Measurements from ENCODE around the gene SRGAP3. TPM values are rescaled to one million over a fixed set of nuclear protein-coding genes. Genes with fewer than 3 reads are reported as not detected.

SRGAP3 gene
- total and polyA plus RNA-seq, 3 donors from 2014 or later = 16.5 to 65.9 (median 58.5) TPM

- H3K36me3 ChIP-seq (ENCODE audit: low read depth, missing control alignments) = no peaks in the 10 kb centered on the region
- intact Hi-C loops (cut with DNase I; ENCODE audit: low total_unique reads) = no loop called here
- 69 to 84% methylated on average over 6 of the region's 6 CpGs for WGBS, 2 donors
These were observed 22.5 kb upstream of the SRGAP3 start for GRCh38 chr3:9271903-9272302.

DNA sequence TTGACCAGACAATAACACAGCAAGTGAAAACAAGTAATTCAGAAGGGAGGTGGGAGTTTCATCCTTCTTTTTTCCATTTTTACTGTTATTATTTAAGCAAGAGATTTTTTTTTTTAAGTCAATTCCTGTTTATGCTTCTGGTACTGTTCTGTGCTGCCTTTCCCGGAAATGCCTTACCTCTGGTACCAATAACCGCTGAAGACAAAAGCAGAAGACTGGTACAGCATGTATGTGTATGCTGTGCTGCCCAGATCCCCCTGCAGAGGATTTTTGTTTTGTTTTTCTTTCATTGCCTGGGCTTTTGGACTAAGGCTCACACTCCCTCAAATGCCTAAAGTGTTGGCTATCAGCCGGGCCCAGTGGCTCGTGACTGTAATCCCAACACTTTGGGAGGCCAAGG is 21.3 kb upstream of the SRGAP3 start:
- TF ChIP-seq, protein P1, sequence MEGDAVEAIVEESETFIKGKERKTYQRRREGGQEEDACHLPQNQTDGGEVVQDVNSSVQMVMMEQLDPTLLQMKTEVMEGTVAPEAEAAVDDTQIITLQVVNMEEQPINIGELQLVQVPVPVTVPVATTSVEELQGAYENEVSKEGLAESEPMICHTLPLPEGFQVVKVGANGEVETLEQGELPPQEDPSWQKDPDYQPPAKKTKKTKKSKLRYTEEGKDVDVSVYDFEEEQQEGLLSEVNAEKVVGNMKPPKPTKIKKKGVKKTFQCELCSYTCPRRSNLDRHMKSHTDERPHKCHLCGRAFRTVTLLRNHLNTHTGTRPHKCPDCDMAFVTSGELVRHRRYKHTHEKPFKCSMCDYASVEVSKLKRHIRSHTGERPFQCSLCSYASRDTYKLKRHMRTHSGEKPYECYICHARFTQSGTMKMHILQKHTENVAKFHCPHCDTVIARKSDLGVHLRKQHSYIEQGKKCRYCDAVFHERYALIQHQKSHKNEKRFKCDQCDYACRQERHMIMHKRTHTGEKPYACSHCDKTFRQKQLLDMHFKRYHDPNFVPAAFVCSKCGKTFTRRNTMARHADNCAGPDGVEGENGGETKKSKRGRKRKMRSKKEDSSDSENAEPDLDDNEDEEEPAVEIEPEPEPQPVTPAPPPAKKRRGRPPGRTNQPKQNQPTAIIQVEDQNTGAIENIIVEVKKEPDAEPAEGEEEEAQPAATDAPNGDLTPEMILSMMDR (IDR thresholded peaks at IDR 0.05) = no peak
- no peak for TF ChIP-seq POLR2A (IDR thresholded peaks at IDR 0.05)
- no peak overlapping the region for H3K27ac ChIP-seq
- H3K9me3 ChIP-seq = no peaks in the 10 kb centered on the region
- DNase-seq = no peak
- H3K36me3 ChIP-seq (ENCODE audit: low read depth, missing control alignments) = no peaks in the 10 kb centered on the region
- H3K27me3 ChIP-seq = no peaks in the 10 kb centered on the region
- 93% methylated on average over 4 of the region's 4 CpGs for WGBS, 2 donors
- H3K4me1 ChIP-seq = no peaks in the 10 kb centered on the region
- no peak overlapping the region for H3K4me3 ChIP-seq
- intact Hi-C loops (cut with DNase I; ENCODE audit: low total_unique reads) = no loop called here

More at GRCh38 chr3:9271903-9272302, 22.5 kb upstream of the SRGAP3 start:
- DNase-seq = no peak
- H3K27ac ChIP-seq = no peak overlapping the region
- H3K9me3 ChIP-seq = no peaks in the 10 kb centered on the region
- no peaks in the 10 kb centered on the region for H3K27me3 ChIP-seq
- no peak overlapping the region for H3K4me3 ChIP-seq
- TF ChIP-seq POLR2A (IDR thresholded peaks at IDR 0.05) = no peak
- TF ChIP-seq, protein P1 (IDR thresholded peaks at IDR 0.05) = no peak
- H3K4me1 ChIP-seq = no peaks in the 10 kb centered on the region

DNA sequence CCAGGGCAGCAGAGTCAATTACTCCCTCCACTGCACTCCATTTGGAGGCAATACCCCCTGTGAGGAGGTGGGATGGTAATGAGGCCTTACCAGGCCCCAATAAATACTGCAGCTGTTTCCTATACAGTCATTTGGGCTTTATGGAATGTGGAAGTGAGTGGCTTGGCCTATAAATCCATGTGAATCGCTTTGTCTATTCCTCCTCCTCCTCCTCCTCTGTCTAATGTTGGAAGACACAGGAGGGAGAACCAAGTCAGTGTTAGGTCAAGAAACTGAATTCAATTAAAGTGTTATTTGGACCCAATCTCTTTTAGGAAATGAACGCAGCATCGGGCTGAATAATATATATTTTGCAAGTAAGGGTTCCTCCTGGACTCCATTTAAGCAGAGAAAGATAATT is 17.3 kb upstream of the SRGAP3 start:
- Histone ChIP-seq H3K4me3 (no peak overlapping the region), H3K27ac (no peak overlapping the region), H3K4me1 (no peaks in the 10 kb centered on the region), H3K36me3 (ENCODE audit: low read depth, missing control alignments) (no peaks in the 10 kb centered on the region), H3K27me3 (no peaks in the 10 kb centered on the region), H3K9me3 (no peaks in the 10 kb centered on the region)
- WGBS, 2 donors = 83 to 84% methylated on average over 3 of the region's 3 CpGs
- intact Hi-C loops (cut with DNase I; ENCODE audit: low total_unique reads) = no loop called here
- TF ChIP-seq, protein P1 (IDR thresholded peaks at IDR 0.05) = no peak
- no peak for TF ChIP-seq POLR2A (IDR thresholded peaks at IDR 0.05)
- no peak for DNase-seq

DNA sequence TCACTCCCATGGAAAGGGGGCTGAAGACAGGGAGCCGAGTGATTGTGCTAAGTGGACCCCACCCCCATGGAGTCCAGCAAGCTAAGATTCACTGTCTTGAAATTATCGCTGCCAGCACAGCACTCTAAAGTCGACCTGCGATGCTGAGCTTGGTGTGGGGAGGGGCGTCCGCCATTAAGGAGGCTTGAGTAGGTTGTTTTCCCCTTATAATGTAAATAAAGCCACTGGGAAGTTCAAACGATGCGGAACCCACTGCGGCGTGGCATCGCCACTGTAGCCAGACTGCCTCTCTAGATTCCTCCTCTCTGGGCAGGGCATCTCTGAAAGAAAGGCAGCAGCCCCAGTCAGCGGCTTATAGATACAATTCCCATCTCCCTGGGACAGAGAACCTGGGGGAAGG is 10.9 kb upstream of the SRGAP3 start:
- Histone ChIP-seq H3K27ac (no peak overlapping the region), H3K4me1 (no peaks in the 10 kb centered on the region), H3K36me3 (ENCODE audit: low read depth, missing control alignments) (no peaks in the 10 kb centered on the region), H3K27me3 (no peaks in the 10 kb centered on the region), H3K4me3 (no peak overlapping the region), H3K9me3 (no peaks in the 10 kb centered on the region)
- no peak for DNase-seq
- WGBS, 2 donors = 84 to 91% methylated on average over 11 to 12 of the region's 12 CpGs
- TF ChIP-seq, protein P1 (IDR thresholded peaks at IDR 0.05) = no peak
- no peak for TF ChIP-seq POLR2A (IDR thresholded peaks at IDR 0.05)
- intact Hi-C loops (cut with DNase I; ENCODE audit: low total_unique reads) = no loop called here

DNA sequence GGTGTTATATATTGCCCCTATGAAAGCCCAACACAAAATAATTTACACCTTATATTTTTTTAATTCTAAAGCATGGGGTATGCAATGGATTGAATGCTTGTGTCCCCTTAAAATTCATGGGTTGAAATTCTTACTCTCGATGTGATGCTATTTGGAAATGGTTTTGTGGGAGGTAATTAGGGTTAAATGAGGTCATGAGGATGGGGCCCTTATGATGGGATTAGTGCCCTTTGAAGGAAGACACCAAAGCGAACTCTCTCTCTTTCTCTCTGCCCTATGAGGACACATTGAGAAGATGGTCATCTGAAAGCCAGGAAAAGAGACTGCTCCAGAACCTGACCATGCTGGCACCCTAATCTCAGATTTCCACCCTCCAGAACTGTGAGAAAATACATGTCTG is 7.6 kb upstream of the SRGAP3 start:
- Histone ChIP-seq H3K27ac (no peak overlapping the region), H3K36me3 (ENCODE audit: low read depth, missing control alignments) (no peaks in the 10 kb centered on the region), H3K9me3 (no peaks in the 10 kb centered on the region), H3K4me1 (no peaks in the 10 kb centered on the region), H3K4me3 (no peak overlapping the region), H3K27me3 (no peaks in the 10 kb centered on the region)
- intact Hi-C loops (cut with DNase I; ENCODE audit: low total_unique reads) = no loop called here
- TF ChIP-seq POLR2A (IDR thresholded peaks at IDR 0.05) = no peak
- TF ChIP-seq, protein P1 (IDR thresholded peaks at IDR 0.05) = no peak
- 95 to 98% methylated on average over 2 of the region's 2 CpGs for WGBS, 2 donors
- DNase-seq = no peak

Data from testis (tissue), 3 donors.